ENCODE measurements around the gene DOC2B. TPM values are rescaled to one million over a fixed set of nuclear protein-coding genes. Genes with fewer than 3 reads are reported as not detected.

Gene DOC2B
- total RNA-seq, 1 donor from 2014 or later: 0.26 TPM

- DNase-seq (ENCODE audit: low read depth): no peak
- H3K27me3 ChIP-seq (ENCODE audit: control insufficient read depth, insufficient read depth, low read length): no peaks in the 10 kb centered on the region
- H3K36me3 ChIP-seq (ENCODE audit: control insufficient read depth, insufficient read depth, low read length): no peaks in the 10 kb centered on the region
- no peak for TF ChIP-seq CTCF (IDR thresholded peaks at IDR 0.05; ENCODE audit: insufficient read depth, low read length, severe bottlenecking)
- H3K4me3 ChIP-seq (ENCODE audit: low read depth, low read length): no peak overlapping the region
- FAIRE-seq: no peak
These were observed 32.2 kb downstream of the DOC2B start for GRCh38 chr17:149231-149630.

GRCh38 chr17:148757-149156 lies 32.7 kb downstream of the DOC2B start:
- H3K4me3 ChIP-seq (ENCODE audit: low read depth, low read length): no peak overlapping the region
- no peaks in the 10 kb centered on the region for H3K36me3 ChIP-seq (ENCODE audit: control insufficient read depth, insufficient read depth, low read length)
- H3K27me3 ChIP-seq (ENCODE audit: control insufficient read depth, insufficient read depth, low read length): no peaks in the 10 kb centered on the region
- FAIRE-seq (no peak), DNase-seq (ENCODE audit: low read depth) (no peak)
- no peak for TF ChIP-seq CTCF (IDR thresholded peaks at IDR 0.05; ENCODE audit: insufficient read depth, low read length, severe bottlenecking)

- DNase-seq (ENCODE audit: low read depth) (no peak), FAIRE-seq (no peak)
- Histone ChIP-seq H3K4me3 (ENCODE audit: low read depth, low read length) (no peak overlapping the region), H3K36me3 (ENCODE audit: control insufficient read depth, insufficient read depth, low read length) (no peaks in the 10 kb centered on the region), H3K27me3 (ENCODE audit: control insufficient read depth, insufficient read depth, low read length) (no peaks in the 10 kb centered on the region)
- TF ChIP-seq CTCF (IDR thresholded peaks at IDR 0.05; ENCODE audit: insufficient read depth, low read length, severe bottlenecking): no peak
These were observed 33.4 kb downstream of the DOC2B start for GRCh38 chr17:147796-148740.

- TF ChIP-seq CTCF (IDR thresholded peaks at IDR 0.05; ENCODE audit: insufficient read depth, low read length, severe bottlenecking): no peak
- FAIRE-seq: no peak
- no peak for DNase-seq (ENCODE audit: low read depth)
These were observed 34.3 kb downstream of the DOC2B start for GRCh38 chr17:146983-147761.

GRCh38 chr17:146546-146945 lies 34.9 kb downstream of the DOC2B start:
- TF ChIP-seq CTCF (IDR thresholded peaks at IDR 0.05; ENCODE audit: insufficient read depth, low read length, severe bottlenecking): no peak
- Histone ChIP-seq H3K27me3 (ENCODE audit: control insufficient read depth, insufficient read depth, low read length) (no peaks in the 10 kb centered on the region), H3K36me3 (ENCODE audit: control insufficient read depth, insufficient read depth, low read length) (no peaks in the 10 kb centered on the region), H3K4me3 (ENCODE audit: low read depth, low read length) (no peak overlapping the region)
- DNase-seq (ENCODE audit: low read depth) (no peak), FAIRE-seq (no peak)

More at GRCh38 chr17:146983-147761, 34.3 kb downstream of the DOC2B start:
- no peaks in the 10 kb centered on the region for H3K36me3 ChIP-seq (ENCODE audit: control insufficient read depth, insufficient read depth, low read length)
- H3K4me3 ChIP-seq (ENCODE audit: low read depth, low read length): no peak overlapping the region
- no peaks in the 10 kb centered on the region for H3K27me3 ChIP-seq (ENCODE audit: control insufficient read depth, insufficient read depth, low read length)
